Endothelial cell of umbilical vein (primary cell): ENCODE measurements around the gene PGGHG. TPM values are rescaled to one million over a fixed set of nuclear protein-coding genes. Genes with fewer than 3 reads are reported as not detected.

Source experiments
- BruUV-seq: library from RNA; stranded (reverse); fragments of 400-500 nt; replicated peaks from 2 replicates; lab custom pipeline; 2021; lab: Mats Ljungman, UMichigan
- CTCF ChIA-PET: fragments of 300-600, 350-600 bp; sonication (Branson Sonifier 250); formaldehyde crosslinking; loops from one replicate; lab custom pipeline; 2021; ENCODE audit warnings: antibody characterized with exemption, inconsistent platforms; lab: Charles Lee
- POLR2A ChIA-PET: fragments of 300-600, 350-600 bp; sonication (Branson Sonifier 250); formaldehyde crosslinking; loops from one replicate; lab custom pipeline; 2021; ENCODE audit warnings: antibody characterized with exemption, inconsistent platforms; lab: Charles Lee
- DNase-seq: peaks from one replicate; pipeline ENCODE4 v3.0.0-alpha.2; 2011; ENCODE audit warnings: low read depth, low spot score
- FAIRE-seq: peaks from 2 replicates; lab custom pipeline; 2011; peaks lifted over from hg19 to GRCh38; lab: Jason Lieb, UNC
- H2AFZ ChIP-seq: 2 replicates; pipeline ENCODE4 v1.6.0; 2012; ENCODE audit warnings: low read depth, low read length, control low read depth, inconsistent platforms
- H3K27ac ChIP-seq: 2 replicates; pipeline ENCODE4 v1.5.1; 2011; ENCODE audit warnings: low read depth, mild to moderate bottlenecking, control low read depth, low read length, moderate library complexity; ENCODE audit not compliant: insufficient read depth
- H3K27me3 ChIP-seq, 2 experiments: 2 replicates each; pipeline versions ENCODE4 v1.6.0 to v1.6.1; 2011; ENCODE audit warnings: low read length in 2 of 2, mixed read lengths in 1 of 2; ENCODE audit not compliant: control insufficient read depth in 2 of 2, insufficient read depth in 2 of 2
- H3K36me3 ChIP-seq, 2 experiments: 2 replicates in 1 of 2; 3 replicates in 1 of 2; pipeline ENCODE4 v1.5.1; 2011; ENCODE audit warnings: low read length in 2 of 2, mild to moderate bottlenecking in 1 of 2, moderate library complexity in 1 of 2; ENCODE audit not compliant: control insufficient read depth in 2 of 2, insufficient read depth in 2 of 2; ENCODE audit errors: extremely low read depth in 1 of 2
- H3K4me1 ChIP-seq: 3 replicates; pipeline ENCODE4 v1.5.1; 2011; ENCODE audit warnings: mild to moderate bottlenecking, low read length; ENCODE audit not compliant: control insufficient read depth, insufficient read depth; ENCODE audit errors: extremely low read depth
- H3K4me2 ChIP-seq: 2 replicates; pipeline ENCODE4 v1.6.1; 2011; ENCODE audit warnings: low read length, control low read depth, mixed read lengths; ENCODE audit not compliant: insufficient read depth
- H3K4me3 ChIP-seq, 3 experiments: fragments of 200-600 bp in 1 of 3; sonication (generic), shearing (Covaris generic) in 1 of 3; replicated peaks in 1 of 3; 2 replicates each; pipeline ENCODE4 v1.5.1; 2011 to 2016; ENCODE audit warnings: control low read depth in 3 of 3, low read length in 3 of 3, mild to moderate bottlenecking in 2 of 3, inconsistent platforms in 1 of 3, low read depth in 1 of 3, moderate library complexity in 1 of 3; ENCODE audit not compliant: insufficient read depth in 1 of 3
- H3K79me2 ChIP-seq: 2 replicates; pipeline ENCODE4 v1.6.0; 2012; ENCODE audit warnings: low read length, inconsistent platforms; ENCODE audit not compliant: control insufficient read depth, insufficient read depth
- H3K9ac ChIP-seq: replicated peaks from 2 replicates; pipeline ENCODE3; 2011; ENCODE audit warnings: low read length, control low read depth; ENCODE audit not compliant: insufficient read depth; ENCODE audit errors: extremely low read depth
- H3K9me1 ChIP-seq: replicated peaks from 3 replicates; pipeline ENCODE4 v1.6.0; 2011; ENCODE audit warnings: mild to moderate bottlenecking, low read length; ENCODE audit not compliant: control insufficient read depth, insufficient read depth; ENCODE audit errors: extremely low read depth
- H3K9me3 ChIP-seq: replicated peaks from 2 replicates; pipeline ENCODE4 v1.5.1; 2012; ENCODE audit warnings: low read length, inconsistent platforms; ENCODE audit not compliant: control insufficient read depth, insufficient read depth
- H4K20me1 ChIP-seq: replicated peaks from 2 replicates; pipeline ENCODE3; 2011; ENCODE audit warnings: mild to moderate bottlenecking, low read length; ENCODE audit not compliant: control insufficient read depth, insufficient read depth; ENCODE audit errors: extremely low read depth
- FOS ChIP-seq: IDR thresholded peaks from 2 replicates; pipeline ENCODE4 v1.6.1; 2011; ENCODE audit warnings: mild to moderate bottlenecking, low read length, moderate library complexity, borderline replicate concordance; ENCODE audit not compliant: insufficient read depth
- GATA2 ChIP-seq: IDR thresholded peaks from 2 replicates; pipeline ENCODE4 v1.7.0; 2011; ENCODE audit warnings: low read depth, mild to moderate bottlenecking, moderate library complexity, mixed read lengths, low read length; ENCODE audit not compliant: insufficient read length, insufficient read depth
- MYC ChIP-seq: IDR thresholded peaks from one replicate; pipeline ENCODE4 v1.6.1; 2011; ENCODE audit warnings: mild to moderate bottlenecking, low read depth, low read length
- POLR2A ChIP-seq: IDR thresholded peaks from 2 replicates; pipeline ENCODE4 v1.6.1; 2012; ENCODE audit warnings: low read depth, mild to moderate bottlenecking, control low read depth, low read length
- POLR2AphosphoS5 ChIP-seq: IDR thresholded peaks from 2 replicates; pipeline ENCODE4 v1.6.1; 2012; ENCODE audit warnings: low read depth, mild to moderate bottlenecking, control low read depth, low read length, moderate library complexity; ENCODE audit not compliant: insufficient read depth
- dilution Hi-C: fragments of 300-500 bp; cut with MboI; formaldehyde crosslinking; loops from one replicate; pipeline ENCODE4 v1.15.0; 2019; ENCODE audit warnings: low sequenced_read_pairs; ENCODE audit not compliant: extremely low pct_ligation_motif_present
- intact Hi-C: fragments of 100-400 bp; cut with micrococcal nuclease; formaldehyde crosslinking; loops from one replicate; pipeline ENCODE4 v1.10.0; 2022
- polyA plus RNA-seq, 4 experiments: library from polyadenylated mRNA; depleted of rRNA in 3 of 4; stranded (reverse) in 3 of 4; unstranded in 1 of 4; fragments of >200 nt; gene quantifications; 2 replicates each; pipeline versions ENCODE4 v1.2.1 to v1.2.3, GENCODE V29; 2011 to 2012; ENCODE audit warnings: missing spikeins in 1 of 4
- small RNA-seq: library from RNA; depleted of rRNA; stranded (forward); fragments of <200 nt; gene quantifications from one replicate; pipeline ENCODE3, GENCODE V24; 2012; ENCODE audit warnings: low replicate concordance, low read depth; ENCODE audit not compliant: insufficient read depth, insufficient read length
- total RNA-seq: library from RNA; stranded (reverse); gene quantifications from 2 replicates; pipeline ENCODE4 v1.2.3, GENCODE V29; 2021
- TF ChIP-seq, protein P1 (sequence below), 2 donors: IDR thresholded peaks; 1 replicate in 1 of 2; 2 replicates in 1 of 2; pipeline ENCODE4 v1.5.1; 2011; ENCODE audit warnings: low read length in 2 of 2, mild to moderate bottlenecking in 2 of 2, moderate library complexity in 2 of 2, control low read depth in 1 of 2, inconsistent platforms in 1 of 2, low read depth in 1 of 2; ENCODE audit not compliant: insufficient read depth in 1 of 2; ENCODE audit errors: extremely low read depth in 1 of 2

PGGHG gene
- total and polyA plus RNA-seq, 2 donors (not counting 3 experiments of a cell fraction or from before 2014, with no cell fraction given): 31.6 to 42.4 TPM

DNA sequence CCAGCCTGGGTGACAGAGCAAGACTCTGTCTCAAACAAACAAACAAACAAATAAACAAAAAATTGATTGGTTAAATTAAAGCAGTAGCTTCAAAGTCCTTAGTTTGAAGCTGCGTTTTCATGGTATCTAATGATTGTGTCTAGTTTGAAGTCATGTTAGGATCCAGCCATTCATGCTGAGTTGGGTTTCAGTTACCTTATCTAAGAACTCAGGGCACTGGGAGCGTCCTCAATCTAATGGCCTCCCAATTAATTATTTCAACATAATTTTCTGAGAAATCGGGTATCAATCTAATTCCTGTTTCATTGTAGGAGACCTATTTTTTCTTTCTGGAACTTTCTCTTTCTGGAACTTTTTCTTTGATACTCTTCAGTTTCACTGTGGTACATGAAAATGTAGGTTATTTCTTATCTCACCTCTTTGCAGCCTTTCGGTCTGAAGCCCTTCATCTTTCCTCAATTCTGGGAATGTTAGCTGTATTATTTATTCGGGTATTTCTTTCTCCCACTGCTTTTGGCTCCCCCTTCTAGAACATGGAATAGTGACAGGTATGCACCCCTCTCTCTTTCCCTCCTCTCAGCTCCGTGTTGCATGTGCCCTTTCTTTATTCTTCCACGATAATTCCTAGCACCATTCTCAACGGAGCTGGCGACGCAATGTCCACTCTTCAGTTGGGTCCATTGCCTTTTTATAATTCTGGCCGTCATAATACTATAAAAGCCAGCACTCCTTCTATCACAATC lies 56.1 kb downstream of the PGGHG start:
- no peak overlapping the region for H3K4me2 ChIP-seq
- H3K4me1 ChIP-seq: no peaks in the 10 kb centered on the region
- TF ChIP-seq POLR2AphosphoS5: no peak
- TF ChIP-seq GATA2: no peak
- no peak for TF ChIP-seq FOS
- TF ChIP-seq POLR2A: no peak
- TF ChIP-seq, protein P1, sequence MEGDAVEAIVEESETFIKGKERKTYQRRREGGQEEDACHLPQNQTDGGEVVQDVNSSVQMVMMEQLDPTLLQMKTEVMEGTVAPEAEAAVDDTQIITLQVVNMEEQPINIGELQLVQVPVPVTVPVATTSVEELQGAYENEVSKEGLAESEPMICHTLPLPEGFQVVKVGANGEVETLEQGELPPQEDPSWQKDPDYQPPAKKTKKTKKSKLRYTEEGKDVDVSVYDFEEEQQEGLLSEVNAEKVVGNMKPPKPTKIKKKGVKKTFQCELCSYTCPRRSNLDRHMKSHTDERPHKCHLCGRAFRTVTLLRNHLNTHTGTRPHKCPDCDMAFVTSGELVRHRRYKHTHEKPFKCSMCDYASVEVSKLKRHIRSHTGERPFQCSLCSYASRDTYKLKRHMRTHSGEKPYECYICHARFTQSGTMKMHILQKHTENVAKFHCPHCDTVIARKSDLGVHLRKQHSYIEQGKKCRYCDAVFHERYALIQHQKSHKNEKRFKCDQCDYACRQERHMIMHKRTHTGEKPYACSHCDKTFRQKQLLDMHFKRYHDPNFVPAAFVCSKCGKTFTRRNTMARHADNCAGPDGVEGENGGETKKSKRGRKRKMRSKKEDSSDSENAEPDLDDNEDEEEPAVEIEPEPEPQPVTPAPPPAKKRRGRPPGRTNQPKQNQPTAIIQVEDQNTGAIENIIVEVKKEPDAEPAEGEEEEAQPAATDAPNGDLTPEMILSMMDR (IDR thresholded peaks at IDR 0.05; ENCODE audit: extremely low read depth in 1 of 2, insufficient read depth in 1 of 2, low read depth in 1 of 2, low read length in 2 of 2): no peak
- no peak for TF ChIP-seq MYC
- CTCF ChIA-PET: no interaction called here
- intact Hi-C loops: no loop called here
- H3K4me3 ChIP-seq: no peak overlapping the region
- no peak overlapping the region for H3K27ac ChIP-seq
- H4K20me1 ChIP-seq: no peaks in the 10 kb centered on the region
- no peaks in the 10 kb centered on the region for H3K36me3 ChIP-seq
- dilution Hi-C loops: no loop called here
- POLR2A ChIA-PET: no interaction called here
- no peak for DNase-seq
- no peaks in the 10 kb centered on the region for H3K9me1 ChIP-seq
- no TSS peak for BruUV-seq
- no peaks in the 10 kb centered on the region for H3K9me3 ChIP-seq
- peaks cover 2 to 8% of the 10 kb centered on the region in 2 experiments for H3K27me3 ChIP-seq
- no peak for FAIRE-seq
- no peak overlapping the region for H2AFZ ChIP-seq
- no peak overlapping the region for H3K9ac ChIP-seq
- no peaks in the 10 kb centered on the region for H3K79me2 ChIP-seq

Small RNA genes within 50 kb of the gene (small RNA-seq; reads per million reads assigned to genes)
- gene AC136475.6: not detected

Other genes starting within 250 kb of the PGGHG start
- not detected in 2 replicates for gene SCGB1C1, start 96.0 kb upstream of the PGGHG start, total RNA-seq
- gene SCGB1C1, start 96.0 kb upstream of the PGGHG start, polyA plus RNA-seq: not detected in 2 replicates
- gene BET1L, start 81.7 kb upstream of the PGGHG start, total RNA-seq: 31.0 and 35.5 TPM in 2 replicates
- gene BET1L, start 81.7 kb upstream of the PGGHG start, polyA plus RNA-seq: 80.0 and 90.0 TPM in 2 replicates
- 112 and 119 TPM in 2 replicates for gene RIC8A, start 81.4 kb upstream of the PGGHG start, total RNA-seq
- gene RIC8A, start 81.4 kb upstream of the PGGHG start, polyA plus RNA-seq: 143 and 165 TPM in 2 replicates
- 12.0 and 14.9 TPM in 2 replicates for gene SIRT3, start 52.8 kb upstream of the PGGHG start, total RNA-seq
- gene SIRT3, start 52.8 kb upstream of the PGGHG start, polyA plus RNA-seq: 17.6 and 18.3 TPM in 2 replicates
- 168 and 179 TPM in 2 replicates for gene PSMD13, start 52.1 kb upstream of the PGGHG start, total RNA-seq
- gene PSMD13, start 52.1 kb upstream of the PGGHG start, polyA plus RNA-seq: 175 and 214 TPM in 2 replicates
- gene NLRP6, start 10.7 kb upstream of the PGGHG start, total RNA-seq: not detected in 2 replicates
- gene NLRP6, start 10.7 kb upstream of the PGGHG start, polyA plus RNA-seq: not detected in 2 replicates
- gene IFITM5, start 10.4 kb downstream of the PGGHG start, total RNA-seq: not detected in 2 replicates
- not detected in 2 replicates for gene IFITM5, start 10.4 kb downstream of the PGGHG start, polyA plus RNA-seq
- 219 and 263 TPM in 2 replicates for gene IFITM2, start 18.7 kb downstream of the PGGHG start, total RNA-seq
- gene IFITM2, start 18.7 kb downstream of the PGGHG start, polyA plus RNA-seq: 1,135 and 1,428 TPM in 2 replicates
- gene IFITM1, start 24.9 kb downstream of the PGGHG start, total RNA-seq: 4.0 and 11.5 TPM in 2 replicates
- 24.6 and 34.1 TPM in 2 replicates for gene IFITM1, start 24.9 kb downstream of the PGGHG start, polyA plus RNA-seq
- 323 and 416 TPM in 2 replicates for gene IFITM3, start 31.7 kb downstream of the PGGHG start, total RNA-seq
- gene IFITM3, start 31.7 kb downstream of the PGGHG start, polyA plus RNA-seq: 950 and 1,150 TPM in 2 replicates
- 5.2 and 9.6 TPM in 2 replicates for gene B4GALNT4, start 80.4 kb downstream of the PGGHG start, total RNA-seq
- 7.9 and 9.2 TPM in 2 replicates for gene B4GALNT4, start 80.4 kb downstream of the PGGHG start, polyA plus RNA-seq
- 0.27 and 0.30 TPM in 2 replicates for gene PKP3, start 105.1 kb downstream of the PGGHG start, total RNA-seq
- 0.33 and 0.59 TPM in 2 replicates for gene PKP3, start 105.1 kb downstream of the PGGHG start, polyA plus RNA-seq
- 51.9 and 52.3 TPM in 2 replicates for gene SIGIRR, start 125.9 kb downstream of the PGGHG start, total RNA-seq
- 70.9 and 104 TPM in 2 replicates for gene SIGIRR, start 125.9 kb downstream of the PGGHG start, polyA plus RNA-seq
- 0.12 TPM in 1 of 2 replicates, not detected in the other for gene ANO9, start 152.9 kb downstream of the PGGHG start, total RNA-seq
- gene ANO9, start 152.9 kb downstream of the PGGHG start, polyA plus RNA-seq: 0.23 and 0.32 TPM in 2 replicates
- 41.4 and 44.2 TPM in 2 replicates for gene PTDSS2, start 161.2 kb downstream of the PGGHG start, total RNA-seq
- gene PTDSS2, start 161.2 kb downstream of the PGGHG start, polyA plus RNA-seq: 46.8 and 60.8 TPM in 2 replicates
- gene RNH1, start 218.1 kb downstream of the PGGHG start, total RNA-seq: 143 and 144 TPM in 2 replicates
- 198 and 276 TPM in 2 replicates for gene RNH1, start 218.1 kb downstream of the PGGHG start, polyA plus RNA-seq
- gene HRAS, start 246.4 kb downstream of the PGGHG start, total RNA-seq: 103 TPM in 2 replicates
- gene HRAS, start 246.4 kb downstream of the PGGHG start, polyA plus RNA-seq: 105 and 109 TPM in 2 replicates
- 0.55 and 0.90 TPM in 2 replicates for gene LRRC56, start 248.4 kb downstream of the PGGHG start, total RNA-seq
- gene LRRC56, start 248.4 kb downstream of the PGGHG start, polyA plus RNA-seq: 0.47 and 0.64 TPM in 2 replicates